ENCODE results near the gene HAP1. TPM values are rescaled to one million over a fixed set of nuclear protein-coding genes. Genes with fewer than 3 reads are reported as not detected.

Gene HAP1
- polyA plus RNA-seq, 6 donors from 2014 or later, result not detected

GRCh38 chr17:41751288-41751687 lies 16.8 kb upstream of the HAP1 start:
- Mint-ChIP-seq H3K36me3 (peaks cover 0 to 5% of the 10 kb centered on the region in 2 donors), H3K4me3 (no peak overlapping the region), H3K9me3 (no peaks in the 10 kb centered on the region), H3K27me3 (peaks cover 0 to 5% (median 0%) of the 10 kb centered on the region in 3 donors), H3K27ac (no peak overlapping the region), H3K4me1 (no peaks in the 10 kb centered on the region)
- no peak for ATAC-seq (ENCODE audit: low read depth in 2 of 2)
- no peak for DNase-seq

DNA sequence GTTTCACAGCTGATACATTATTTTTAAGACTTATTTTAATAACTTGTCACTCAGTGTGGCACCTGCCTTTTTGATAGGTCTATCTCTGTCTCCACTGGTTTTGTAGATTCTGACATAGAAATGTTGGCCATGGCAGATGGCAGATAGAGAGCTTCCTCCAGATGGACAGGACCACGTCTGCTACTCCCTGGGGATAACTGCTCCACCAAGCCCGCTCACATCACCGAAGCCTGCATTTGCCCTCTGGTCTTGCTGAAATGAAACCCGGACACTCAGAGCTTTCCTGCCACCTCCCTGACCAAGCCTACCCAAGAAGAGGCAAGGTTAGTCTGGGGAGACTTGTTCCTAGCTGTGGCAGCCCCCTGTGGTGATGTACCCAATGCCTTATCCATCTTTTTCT lies 16.4 kb upstream of the HAP1 start:
- ATAC-seq (ENCODE audit: low read depth in 2 of 2) (no peak), DNase-seq (no peak)
- Mint-ChIP-seq H3K27ac (peak overlapping the region in 1 of 6 donors; percentile 24), H3K9me3 (no peaks in the 10 kb centered on the region), H3K27me3 (peaks cover 0 to 6% (median 0%) of the 10 kb centered on the region in 3 donors), H3K4me1 (no peaks in the 10 kb centered on the region), H3K36me3 (peaks cover 0 to 3% of the 10 kb centered on the region in 2 donors), H3K4me3 (no peak overlapping the region)

- Mint-ChIP-seq H3K4me1 (no peaks in the 10 kb centered on the region), H3K4me3 (no peak overlapping the region), H3K36me3 (no peaks in the 10 kb centered on the region), H3K27me3 (peaks cover 0 to 6% (median 0%) of the 10 kb centered on the region in 3 donors), H3K27ac (peak overlapping the region in 2 of 6 donors; percentile 19 to 45), H3K9me3 (no peaks in the 10 kb centered on the region)
- DNase-seq, result no peak
- ATAC-seq (ENCODE audit: low read depth in 2 of 2), result no peak
These were observed 13.8 kb upstream of the HAP1 start for GRCh38 chr17:41748275-41748674.

DNA sequence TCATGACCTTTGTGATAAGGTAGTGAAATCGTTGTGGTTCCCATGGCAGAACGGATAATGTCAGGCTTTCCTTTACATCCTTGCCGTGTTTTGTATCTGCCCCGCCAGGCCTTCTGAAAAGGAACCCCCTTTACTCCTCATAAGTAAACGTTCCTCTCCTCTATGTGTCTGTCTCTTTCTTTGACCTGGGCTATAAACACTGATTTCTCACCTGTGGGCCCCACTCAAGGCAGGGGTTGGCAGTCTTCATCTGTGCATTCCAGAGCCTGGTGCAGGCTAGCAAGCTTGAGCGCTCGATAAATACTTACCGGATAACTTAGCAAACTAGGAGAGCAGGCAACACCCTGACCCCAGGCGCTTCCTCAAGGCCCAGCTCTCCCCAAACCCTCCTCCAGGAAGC lies 7.3 kb upstream of the HAP1 start:
- H3K9me3 Mint-ChIP-seq, result no peaks in the 10 kb centered on the region
- peaks cover 0 to 8% (median 4%) of the 10 kb centered on the region in 3 donors for H3K4me1 Mint-ChIP-seq
- ATAC-seq (ENCODE audit: low read depth in 2 of 2), result no peak
- H3K36me3 Mint-ChIP-seq, result no peaks in the 10 kb centered on the region
- no peak overlapping the region for H3K27ac Mint-ChIP-seq
- DNase-seq, result no peak
- peaks cover 12 to 20% (median 12%) of the 10 kb centered on the region in 3 donors for H3K27me3 Mint-ChIP-seq
- no peak overlapping the region for H3K4me3 Mint-ChIP-seq

GRCh38 chr17:41740506-41740905 lies 6.1 kb upstream of the HAP1 start:
- H3K36me3 Mint-ChIP-seq, result no peaks in the 10 kb centered on the region
- peaks cover 17 to 26% (median 24%) of the 10 kb centered on the region in 3 donors for H3K27me3 Mint-ChIP-seq
- no peak for ATAC-seq (ENCODE audit: low read depth in 2 of 2)
- no peak for DNase-seq
- no peak overlapping the region for H3K27ac Mint-ChIP-seq
- H3K4me1 Mint-ChIP-seq, result peaks cover 0 to 10% (median 8%) of the 10 kb centered on the region in 3 donors
- peak overlapping the region in 1 of 8 donors; percentile 38 for H3K4me3 Mint-ChIP-seq
- no peaks in the 10 kb centered on the region for H3K9me3 Mint-ChIP-seq

DNA sequence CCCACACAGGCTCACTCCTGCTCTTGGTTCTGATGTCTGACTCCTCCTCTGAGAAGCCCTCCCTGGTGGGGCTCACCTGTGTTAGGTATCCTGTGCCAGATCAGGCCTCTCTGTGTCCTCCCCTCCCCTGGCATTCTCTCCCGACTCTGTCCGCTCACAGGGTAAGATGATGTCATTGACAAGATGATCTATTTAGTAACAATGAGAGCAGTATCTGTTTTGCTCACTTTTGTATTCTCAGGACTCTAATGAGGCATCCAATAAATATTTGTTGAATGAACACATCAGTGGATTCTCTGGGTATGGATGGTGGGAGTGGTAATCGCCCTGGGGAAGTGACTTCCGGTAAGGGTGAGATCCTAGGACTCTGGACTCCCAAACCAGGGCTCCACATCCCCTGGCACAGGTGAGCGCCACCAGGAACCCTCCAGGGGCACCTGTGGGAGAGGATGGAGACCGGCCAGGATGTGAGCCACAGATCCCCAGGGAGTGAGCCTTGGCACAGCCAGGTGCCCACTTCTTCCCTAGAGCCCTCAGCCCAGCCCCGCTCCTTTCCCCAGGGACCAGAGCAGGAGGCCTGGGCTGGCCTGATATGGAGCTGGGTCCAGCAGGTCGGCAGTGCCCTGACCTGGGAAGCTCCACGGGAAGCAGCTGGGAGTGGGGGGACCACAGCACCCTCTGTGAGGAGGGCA lies 5.4 kb upstream of the HAP1 start:
- no peak overlapping the region for H3K4me3 Mint-ChIP-seq
- no peaks in the 10 kb centered on the region for H3K36me3 Mint-ChIP-seq
- H3K27ac Mint-ChIP-seq, result peak overlapping the region in 1 of 6 donors; percentile 47
- H3K9me3 Mint-ChIP-seq, result no peaks in the 10 kb centered on the region
- ATAC-seq (ENCODE audit: low read depth in 2 of 2), result no peak
- peaks cover 24 to 33% (median 31%) of the 10 kb centered on the region in 3 donors for H3K27me3 Mint-ChIP-seq
- no peak for DNase-seq
- peaks cover 4 to 14% (median 8%) of the 10 kb centered on the region in 3 donors for H3K4me1 Mint-ChIP-seq

DNA sequence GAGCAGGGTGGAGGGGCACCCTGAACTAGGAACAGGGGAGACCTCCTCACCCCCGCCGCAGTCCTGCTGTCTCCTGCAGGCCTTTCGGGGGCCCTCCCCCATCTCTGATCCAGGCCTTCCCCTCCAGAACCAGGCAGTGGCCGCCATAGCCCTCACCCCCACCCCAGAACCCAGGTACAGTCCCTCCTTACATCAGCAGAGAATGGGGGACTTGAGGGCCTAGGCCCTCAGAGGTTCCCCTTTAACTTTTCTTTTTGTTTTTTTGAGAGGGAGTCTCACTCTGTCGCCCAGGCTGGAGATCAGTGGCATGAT lies 4.3 kb upstream of the HAP1 start:
- H3K27ac Mint-ChIP-seq, result no peak overlapping the region
- H3K9me3 Mint-ChIP-seq, result no peaks in the 10 kb centered on the region
- DNase-seq (no peak), ATAC-seq (ENCODE audit: low read depth in 2 of 2) (no peak)
- peaks cover 24 to 44% (median 39%) of the 10 kb centered on the region in 3 donors for H3K27me3 Mint-ChIP-seq
- peaks cover 9 to 14% (median 13%) of the 10 kb centered on the region in 3 donors for H3K4me1 Mint-ChIP-seq
- H3K36me3 Mint-ChIP-seq, result no peaks in the 10 kb centered on the region
- H3K4me3 Mint-ChIP-seq, result no peak overlapping the region

DNA sequence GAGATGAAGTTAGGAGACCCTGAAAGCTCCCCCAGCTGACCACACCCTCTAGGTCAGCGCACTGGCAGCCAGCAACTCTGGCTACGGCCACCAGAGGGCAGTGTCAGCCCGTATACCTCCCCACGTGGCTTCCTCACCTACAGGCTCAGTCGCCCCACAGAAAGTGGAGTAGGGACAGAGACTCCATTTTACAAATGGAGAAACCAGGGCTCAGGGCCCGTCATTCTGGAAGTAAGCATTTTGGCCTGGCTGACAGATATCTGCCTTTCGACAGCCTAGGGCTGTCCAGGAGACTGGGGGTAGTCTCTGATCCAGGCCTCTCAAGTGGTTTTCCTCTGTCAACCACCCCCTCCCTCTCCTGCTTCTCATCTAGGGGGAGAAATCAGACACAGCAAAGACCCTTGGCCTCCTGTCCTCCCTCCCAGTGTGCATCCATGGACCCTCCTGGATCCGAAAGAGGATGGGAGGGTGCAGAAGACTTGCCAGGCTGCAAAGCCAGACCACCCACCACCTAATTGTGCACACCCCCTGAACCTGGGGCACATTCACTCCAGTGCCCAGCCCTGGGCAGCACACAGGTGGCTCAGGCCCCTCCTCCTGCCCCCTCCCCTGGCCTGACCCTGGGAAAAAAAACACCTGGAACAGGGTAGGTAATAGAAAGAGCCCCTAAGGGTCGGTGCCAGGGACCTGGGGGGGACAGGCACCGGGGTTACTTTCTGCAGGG lies 3.8 kb upstream of the HAP1 start:
- H3K9me3 Mint-ChIP-seq, result no peaks in the 10 kb centered on the region
- peaks cover 14 to 18% (median 16%) of the 10 kb centered on the region in 3 donors for H3K4me1 Mint-ChIP-seq
- H3K27me3 Mint-ChIP-seq, result peaks cover 27 to 49% (median 44%) of the 10 kb centered on the region in 3 donors
- ATAC-seq (ENCODE audit: low read depth in 2 of 2) (peak; percentile 90), DNase-seq (peak; percentile 73)
- no peak overlapping the region for H3K27ac Mint-ChIP-seq
- H3K4me3 Mint-ChIP-seq, result no peak overlapping the region
- H3K36me3 Mint-ChIP-seq, result no peaks in the 10 kb centered on the region

GRCh38 chr17:41737680-41738023 lies 3.2 kb upstream of the HAP1 start:
- Mint-ChIP-seq H3K27me3 (peaks cover 29 to 53% (median 49%) of the 10 kb centered on the region in 3 donors), H3K27ac (no peak overlapping the region), H3K4me1 (peaks cover 14 to 18% (median 16%) of the 10 kb centered on the region in 3 donors), H3K36me3 (no peaks in the 10 kb centered on the region), H3K9me3 (no peaks in the 10 kb centered on the region), H3K4me3 (no peak overlapping the region)
- no peak for DNase-seq
- ATAC-seq (ENCODE audit: low read depth in 2 of 2), result peak in 1 of 2 donors; percentile 15

DNA sequence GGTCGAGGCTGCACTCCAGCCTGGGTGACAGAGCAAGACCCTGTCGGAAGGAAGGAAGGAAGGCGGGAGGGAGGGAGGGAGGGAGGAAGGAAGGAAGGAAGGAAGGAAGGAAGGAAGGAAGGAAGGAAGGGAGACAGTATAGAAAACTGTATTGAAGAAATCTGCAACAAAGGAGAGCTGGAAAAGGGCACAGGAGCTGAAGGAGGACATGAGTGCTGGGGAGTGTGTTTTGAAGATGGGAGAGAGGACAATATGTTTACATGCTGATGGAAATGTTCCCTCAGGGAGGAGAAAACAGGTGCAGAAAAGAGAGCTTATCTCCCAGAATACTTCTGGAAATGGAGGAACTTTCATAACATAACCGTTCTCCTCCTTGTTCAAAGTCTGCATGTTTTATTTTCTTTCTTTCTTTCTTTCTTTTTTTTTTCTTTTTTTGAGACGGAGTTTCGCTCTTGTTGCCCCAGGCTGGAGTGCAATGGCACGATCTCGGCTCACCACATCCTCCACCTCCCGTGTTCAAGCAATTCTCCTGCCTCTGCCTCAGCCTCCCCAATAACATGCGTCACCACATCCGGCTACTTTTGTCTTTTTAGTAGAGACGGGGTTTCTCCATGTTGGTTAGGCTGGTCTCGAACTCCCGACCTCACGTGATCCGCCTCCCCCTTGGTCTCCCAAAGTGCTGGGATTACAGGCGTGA lies 2.7 kb upstream of the HAP1 start:
- Mint-ChIP-seq H3K4me3 (peak overlapping the region in 1 of 8 donors; percentile 11), H3K36me3 (no peaks in the 10 kb centered on the region), H3K4me1 (peaks cover 14 to 21% (median 16%) of the 10 kb centered on the region in 3 donors), H3K27me3 (peaks cover 34 to 59% (median 54%) of the 10 kb centered on the region in 3 donors), H3K9me3 (no peaks in the 10 kb centered on the region), H3K27ac (no peak overlapping the region)
- ATAC-seq (ENCODE audit: low read depth in 2 of 2), result no peak
- no peak for DNase-seq

DNA sequence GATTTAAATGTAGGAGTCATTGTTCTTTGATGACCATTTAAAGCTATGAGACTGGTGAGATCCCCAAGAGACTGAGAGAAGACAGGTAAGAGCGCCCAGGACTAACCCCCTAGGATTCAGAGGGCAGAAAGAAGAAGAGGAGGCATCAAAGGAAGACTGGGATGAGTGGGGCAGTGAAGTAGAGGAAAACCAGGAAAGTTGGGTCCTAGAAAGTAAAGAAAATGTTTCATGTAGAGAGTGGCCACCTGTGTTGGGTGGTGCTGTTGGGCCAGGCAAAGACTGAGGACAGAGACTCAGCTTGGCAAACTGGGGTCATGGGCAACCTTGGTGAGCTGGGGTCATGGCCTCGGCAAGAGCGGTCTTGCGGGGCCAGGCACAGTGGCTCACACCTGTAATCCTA lies 1.3 kb upstream of the HAP1 start:
- Mint-ChIP-seq H3K27me3 (peaks cover 37 to 72% (median 63%) of the 10 kb centered on the region in 3 donors), H3K4me3 (peak overlapping the region in 4 of 8 donors; percentile 3 to 42 (median 27)), H3K9me3 (no peaks in the 10 kb centered on the region), H3K27ac (peak overlapping the region in 2 of 6 donors; percentile 5 to 18), H3K4me1 (peaks cover 14 to 23% (median 16%) of the 10 kb centered on the region in 3 donors), H3K36me3 (no peaks in the 10 kb centered on the region)
- ATAC-seq (ENCODE audit: low read depth in 2 of 2), result no peak
- no peak for DNase-seq

GRCh38 chr17:41734949-41735313 lies 488 bp upstream of the HAP1 start:
- Mint-ChIP-seq H3K4me3 (peak overlapping the region in 6 of 8 donors; percentile 48 to 91 (median 64)), H3K36me3 (no peaks in the 10 kb centered on the region), H3K27me3 (peaks cover 40 to 80% (median 68%) of the 10 kb centered on the region in 3 donors), H3K9me3 (no peaks in the 10 kb centered on the region), H3K4me1 (peaks cover 14 to 23% (median 16%) of the 10 kb centered on the region in 3 donors), H3K27ac (peak overlapping the region in 1 of 6 donors; percentile 63)
- ATAC-seq (ENCODE audit: low read depth in 2 of 2), result peak in 1 of 2 donors; percentile 11
- no peak for DNase-seq

DNA sequence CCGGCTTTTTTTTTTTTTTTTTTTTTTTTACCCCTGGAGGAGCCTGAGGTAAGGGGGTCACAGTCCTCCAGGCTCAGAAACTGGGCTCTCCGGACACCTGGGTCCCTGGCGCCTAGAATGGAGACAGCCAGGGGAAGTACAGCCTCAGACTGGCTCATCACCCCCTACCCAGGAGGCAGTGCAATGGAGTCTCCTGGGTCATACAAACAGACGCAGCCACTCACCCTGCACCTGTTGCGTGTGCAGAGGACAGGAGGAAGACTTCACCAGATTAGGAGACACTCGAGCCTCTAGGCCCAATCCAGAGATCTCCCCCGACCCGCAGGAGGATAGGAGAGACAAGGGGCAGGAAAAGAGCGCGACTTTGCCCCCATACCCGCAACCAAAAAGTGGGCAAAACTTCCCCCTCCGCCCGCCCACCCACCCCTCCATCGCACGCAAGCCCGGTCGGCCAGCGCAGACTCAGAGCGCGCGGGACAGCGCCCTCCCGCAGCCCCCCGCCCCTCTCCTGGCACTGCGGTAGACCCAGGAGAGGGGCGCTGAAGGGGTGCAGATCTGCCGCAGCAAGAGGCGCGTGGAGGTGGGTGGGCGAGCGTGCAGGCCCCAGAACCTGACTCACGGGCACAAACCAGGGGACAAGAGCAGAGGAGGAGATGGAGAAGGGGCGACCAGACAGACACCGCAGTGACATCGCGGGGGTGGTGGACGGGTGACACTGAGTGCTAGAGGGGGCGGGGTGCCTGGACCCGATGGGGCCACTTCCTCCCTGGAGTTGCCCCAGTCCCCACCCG lies 900 bp downstream of the HAP1 start:
- Mint-ChIP-seq H3K4me1 (peaks cover 14 to 23% (median 16%) of the 10 kb centered on the region in 3 donors), H3K36me3 (no peaks in the 10 kb centered on the region), H3K9me3 (no peaks in the 10 kb centered on the region), H3K27ac (peak overlapping the region in 1 of 6 donors; percentile 14), H3K27me3 (peaks cover 42 to 81% (median 70%) of the 10 kb centered on the region in 3 donors), H3K4me3 (peak overlapping the region in 6 of 8 donors; percentile 56 to 85 (median 65))
- DNase-seq (no peak), ATAC-seq (ENCODE audit: low read depth in 2 of 2) (no peak)
